B cell (primary cell): ENCODE measurements around the gene UBTFL1.
"Not testable (repeated sequence)": the region's sequence is repeated elsewhere in the genome, so short reads cannot be mapped to it uniquely, and the experiment has no call there.

Experiments used
- EZH2 ChIP-seq: IDR thresholded peaks from 2 replicates; pipeline ENCODE4 v1.6.1; 2012; ENCODE audit warnings: borderline replicate concordance, low read depth, mild to moderate bottlenecking, moderate library complexity, low read length; ENCODE audit not compliant: insufficient read depth, poor library complexity, severe bottlenecking
- TF ChIP-seq, protein P1 (sequence below): fragments of 200-600 bp; IDR thresholded peaks from one replicate; pipeline ENCODE4 v1.8.0; 2022; ENCODE audit warnings: antibody characterized with exemption, mild to moderate bottlenecking

DNA sequence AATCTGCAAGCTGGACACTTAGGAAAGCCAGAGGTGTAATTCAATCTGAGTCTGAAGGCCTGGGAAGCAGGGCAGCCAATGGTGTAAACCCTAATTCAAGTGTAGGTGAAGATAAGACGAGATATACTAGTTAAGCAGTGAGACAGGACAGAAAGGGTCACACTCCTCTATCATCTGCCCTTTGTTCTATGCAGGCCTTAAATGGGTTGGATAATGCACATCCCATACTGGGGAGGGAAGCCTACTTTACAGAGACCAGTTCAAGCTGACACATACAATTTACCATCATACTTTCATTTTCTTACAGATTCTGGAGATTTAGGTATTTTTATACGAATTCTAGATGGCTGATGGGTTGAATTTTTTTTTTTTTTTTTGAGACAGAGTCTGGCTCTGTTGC is 3.0 kb downstream of the UBTFL1 start:
- TF ChIP-seq, protein P1, sequence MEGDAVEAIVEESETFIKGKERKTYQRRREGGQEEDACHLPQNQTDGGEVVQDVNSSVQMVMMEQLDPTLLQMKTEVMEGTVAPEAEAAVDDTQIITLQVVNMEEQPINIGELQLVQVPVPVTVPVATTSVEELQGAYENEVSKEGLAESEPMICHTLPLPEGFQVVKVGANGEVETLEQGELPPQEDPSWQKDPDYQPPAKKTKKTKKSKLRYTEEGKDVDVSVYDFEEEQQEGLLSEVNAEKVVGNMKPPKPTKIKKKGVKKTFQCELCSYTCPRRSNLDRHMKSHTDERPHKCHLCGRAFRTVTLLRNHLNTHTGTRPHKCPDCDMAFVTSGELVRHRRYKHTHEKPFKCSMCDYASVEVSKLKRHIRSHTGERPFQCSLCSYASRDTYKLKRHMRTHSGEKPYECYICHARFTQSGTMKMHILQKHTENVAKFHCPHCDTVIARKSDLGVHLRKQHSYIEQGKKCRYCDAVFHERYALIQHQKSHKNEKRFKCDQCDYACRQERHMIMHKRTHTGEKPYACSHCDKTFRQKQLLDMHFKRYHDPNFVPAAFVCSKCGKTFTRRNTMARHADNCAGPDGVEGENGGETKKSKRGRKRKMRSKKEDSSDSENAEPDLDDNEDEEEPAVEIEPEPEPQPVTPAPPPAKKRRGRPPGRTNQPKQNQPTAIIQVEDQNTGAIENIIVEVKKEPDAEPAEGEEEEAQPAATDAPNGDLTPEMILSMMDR = not testable (repeated sequence)
- not testable (repeated sequence) for TF ChIP-seq EZH2
